ENCODE measurements around the gene PRADC1. TPM values are rescaled to one million over a fixed set of nuclear protein-coding genes. Genes with fewer than 3 reads are reported as not detected.
A peak's percentile ranks its signal among the peaks of the same experiment; 100 is the strongest.

The PRADC1 gene
- total RNA-seq (2014; rRNA removed; shearing (Covaris generic)) = 40.7 and 44.3 TPM in 2 replicates
- 46.7 and 47.8 TPM in 2 replicates for polyA plus RNA-seq (2016; fragmentation: Nextera tagmentation; extraction: Ambion mirVana)

DNA sequence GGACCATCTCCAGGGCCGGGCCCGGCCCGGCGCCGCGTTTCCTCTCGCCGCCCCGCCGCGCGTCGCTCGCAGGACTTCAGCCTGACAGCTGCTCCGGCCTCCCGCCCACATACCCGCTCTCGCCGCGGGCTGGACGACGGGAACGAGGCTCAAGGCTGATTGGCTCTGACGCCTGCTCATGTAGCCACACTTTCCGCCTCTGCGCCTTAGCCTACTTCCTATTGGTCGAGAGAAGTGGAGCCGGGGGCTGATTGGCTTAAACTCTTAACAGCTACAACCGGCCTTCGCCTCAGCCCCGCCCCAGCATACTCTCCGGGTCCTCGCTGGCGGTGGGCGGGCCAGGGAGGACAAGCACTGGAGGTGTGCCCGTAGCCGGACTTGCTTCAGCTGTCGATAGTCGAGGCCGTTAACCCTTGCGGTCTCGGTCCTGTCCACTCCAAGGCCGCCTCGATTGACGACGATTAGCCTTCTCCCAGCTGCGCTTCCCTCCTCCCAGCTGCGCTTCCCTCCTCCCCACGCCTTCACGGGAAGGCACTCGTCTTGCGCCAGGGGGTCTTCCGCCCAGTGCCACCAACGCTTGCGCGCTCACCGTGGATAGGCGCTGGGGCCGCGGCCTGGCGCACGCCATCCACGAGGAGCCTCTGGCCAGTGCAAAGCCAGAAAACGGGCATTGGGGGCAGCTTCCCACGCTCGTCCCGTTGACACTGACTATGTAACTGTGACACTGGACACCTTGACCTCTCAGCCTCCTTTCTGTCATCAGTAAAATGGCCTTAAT, at the start of gene PRADC1:
Gene PRADC1 (minus strand): TSS at position 86 of the 778 bp plus-strand sequence. CDS start 79 bp downstream, at position 7.
- peaks cover 12% of the 10 kb centered on the region for H3K4me1 ChIP-seq (ENCODE audit: insufficient read depth)
- peaks cover 13% of the 10 kb centered on the region; the same call in 1 of the 2 replicates for H4K20me1 ChIP-seq (ENCODE audit: insufficient read depth)
- H2AFZ ChIP-seq = peak within 1 kb of the TSS; percentile 91
- H3K9me2 ChIP-seq (ENCODE audit: insufficient read depth) = no peaks in the 10 kb centered on the region
- H3K36me3 ChIP-seq (ENCODE audit: low read depth) = no peaks in the 10 kb centered on the region
- H3K9ac ChIP-seq = peak within 1 kb of the TSS; percentile 92
- peak within 1 kb of the TSS; percentile 81 for H3K27ac ChIP-seq
- H3K4me2 ChIP-seq (ENCODE audit: unreplicated experiment) = peak within 1 kb of the TSS; percentile 95
- H3K27me3 ChIP-seq (replicated peaks; ENCODE audit: insufficient read depth) = no peaks in the 10 kb centered on the region
- H3K4me3 ChIP-seq = peak within 1 kb of the TSS; percentile 95
- peak; percentile 100 for DNase-seq
- H3K79me2 ChIP-seq (ENCODE audit: insufficient read depth) = peaks cover 47% of the 10 kb centered on the region
- WGBS, 2 experiments (ENCODE audit: low coverage in 1 of 2, low lambda C conversion rate in 2 of 2, missing lambda C conversion rate in 2 of 2) = 1 to 2% methylated on average over 51 to 64 of the region's 67 CpGs
- in situ Hi-C loops (cut with MboI) = no loop called here
- TF ChIP-seq EZH2 (IDR thresholded peaks at IDR 0.05; ENCODE audit: insufficient read depth, poor library complexity, severe bottlenecking) (no peak), EZH2phosphoT487 (IDR thresholded peaks at IDR 0.05; ENCODE audit: insufficient read depth, low read depth) (no peak)
- H3K9me3 ChIP-seq (ENCODE audit: low read depth) = no peaks in the 10 kb centered on the region
- H3F3A ChIP-seq (ENCODE audit: insufficient read depth) = peaks cover 11% of the 10 kb centered on the region

GRCh38 chr2:73281244-73281643, 48.2 kb upstream of the PRADC1 start:
- in situ Hi-C loops (cut with MboI) = no loop called here
- no peaks in the 10 kb centered on the region for H3K9me2 ChIP-seq (ENCODE audit: insufficient read depth)
- H3K36me3 ChIP-seq (ENCODE audit: low read depth) = no peaks in the 10 kb centered on the region
- no peak overlapping the region for H3K4me2 ChIP-seq (ENCODE audit: unreplicated experiment)
- no peaks in the 10 kb centered on the region for H3K79me2 ChIP-seq (ENCODE audit: insufficient read depth)
- no peak overlapping the region for H2AFZ ChIP-seq
- DNase-seq = no peak
- H3K27me3 ChIP-seq (replicated peaks; ENCODE audit: insufficient read depth) = no peaks in the 10 kb centered on the region
- TF ChIP-seq EZH2phosphoT487 (IDR thresholded peaks at IDR 0.05; ENCODE audit: insufficient read depth, low read depth) (no peak), EZH2 (IDR thresholded peaks at IDR 0.05; ENCODE audit: insufficient read depth, poor library complexity, severe bottlenecking) (no peak)
- H3K4me1 ChIP-seq (ENCODE audit: insufficient read depth) = no peaks in the 10 kb centered on the region
- no peak overlapping the region for H3K4me3 ChIP-seq
- H3F3A ChIP-seq (ENCODE audit: insufficient read depth) = no peaks in the 10 kb centered on the region
- no peak overlapping the region for H3K27ac ChIP-seq
- no peaks in the 10 kb centered on the region for H4K20me1 ChIP-seq (ENCODE audit: insufficient read depth)
- H3K9ac ChIP-seq = no peak overlapping the region
- no peaks in the 10 kb centered on the region for H3K9me3 ChIP-seq (ENCODE audit: low read depth)

- H3K9me3 ChIP-seq (ENCODE audit: low read depth) = no peaks in the 10 kb centered on the region
- DNase-seq = no peak
- H3K27me3 ChIP-seq (replicated peaks; ENCODE audit: insufficient read depth) = no peaks in the 10 kb centered on the region
- H3K9me2 ChIP-seq (ENCODE audit: insufficient read depth) = no peaks in the 10 kb centered on the region
- TF ChIP-seq EZH2phosphoT487 (IDR thresholded peaks at IDR 0.05; ENCODE audit: insufficient read depth, low read depth) (no peak), EZH2 (IDR thresholded peaks at IDR 0.05; ENCODE audit: insufficient read depth, poor library complexity, severe bottlenecking) (no peak)
- no peaks in the 10 kb centered on the region for H3K79me2 ChIP-seq (ENCODE audit: insufficient read depth)
- H3K4me3 ChIP-seq = no peak overlapping the region
- 64 to 65% methylated on average over 9 of the region's 9 CpGs for WGBS, 2 experiments (ENCODE audit: low coverage in 1 of 2, low lambda C conversion rate in 2 of 2, missing lambda C conversion rate in 2 of 2)
- H3K27ac ChIP-seq = no peak overlapping the region
- H4K20me1 ChIP-seq (ENCODE audit: insufficient read depth) = no peaks in the 10 kb centered on the region
- no peak overlapping the region for H2AFZ ChIP-seq
- in situ Hi-C loops (cut with MboI) = no loop called here
- no peak overlapping the region for H3K4me2 ChIP-seq (ENCODE audit: unreplicated experiment)
- no peaks in the 10 kb centered on the region for H3K4me1 ChIP-seq (ENCODE audit: insufficient read depth)
- H3F3A ChIP-seq (ENCODE audit: insufficient read depth) = no peaks in the 10 kb centered on the region
- H3K9ac ChIP-seq = no peak overlapping the region
- no peaks in the 10 kb centered on the region for H3K36me3 ChIP-seq (ENCODE audit: low read depth)
Measured at GRCh38 chr2:73279852-73280251, 46.8 kb upstream of the PRADC1 start.

DNA sequence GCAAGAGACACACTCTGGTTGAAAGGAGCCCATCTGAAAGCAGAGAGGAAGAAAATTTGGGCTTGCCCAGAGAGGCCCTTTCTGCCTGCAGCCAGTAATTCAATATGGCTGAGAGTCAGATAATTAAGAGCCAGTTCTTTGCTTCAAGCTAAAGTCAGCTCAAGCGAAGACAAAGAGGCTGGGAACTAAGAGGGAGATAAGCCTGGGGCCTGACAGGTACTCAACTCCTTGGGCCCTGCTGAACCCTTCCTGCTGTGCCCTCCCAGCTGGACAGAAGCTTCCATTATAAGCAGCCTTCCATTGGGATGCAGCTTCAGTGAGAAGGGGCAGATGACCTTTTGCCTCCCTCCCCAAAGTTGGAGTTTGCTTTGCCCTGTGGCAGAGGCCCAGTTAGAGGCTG, 39.2 kb upstream of the PRADC1 start:
- H3K27ac ChIP-seq = no peak overlapping the region
- no peaks in the 10 kb centered on the region for H3K9me3 ChIP-seq (ENCODE audit: low read depth)
- no peaks in the 10 kb centered on the region for H3K79me2 ChIP-seq (ENCODE audit: insufficient read depth)
- H3K9ac ChIP-seq = no peak overlapping the region
- no peaks in the 10 kb centered on the region for H3K4me1 ChIP-seq (ENCODE audit: insufficient read depth)
- in situ Hi-C loops (cut with MboI) = no loop called here
- 0 out of 2 replicates have a peak, but pooled peaks cover 4% of the 10 kb centered on the region for H3F3A ChIP-seq (ENCODE audit: insufficient read depth)
- H2AFZ ChIP-seq = no peak overlapping the region
- 76 to 100% methylated on average over 1 of the region's 1 CpG for WGBS, 2 experiments (ENCODE audit: low coverage in 1 of 2, low lambda C conversion rate in 2 of 2, missing lambda C conversion rate in 2 of 2)
- peaks cover 20% of the 10 kb centered on the region for H3K27me3 ChIP-seq (replicated peaks; ENCODE audit: insufficient read depth)
- DNase-seq = no peak
- no peaks in the 10 kb centered on the region for H3K36me3 ChIP-seq (ENCODE audit: low read depth)
- H3K9me2 ChIP-seq (ENCODE audit: insufficient read depth) = no peaks in the 10 kb centered on the region
- no peak for TF ChIP-seq EZH2phosphoT487 (IDR thresholded peaks at IDR 0.05; ENCODE audit: insufficient read depth, low read depth)
- no peak for TF ChIP-seq EZH2 (IDR thresholded peaks at IDR 0.05; ENCODE audit: insufficient read depth, poor library complexity, severe bottlenecking)
- no peak overlapping the region for H3K4me3 ChIP-seq
- no peak overlapping the region for H3K4me2 ChIP-seq (ENCODE audit: unreplicated experiment)
- H4K20me1 ChIP-seq (ENCODE audit: insufficient read depth) = no peaks in the 10 kb centered on the region

Data from GM23248 (cell line).